Stomach (tissue), 9 donors: Measurements from ENCODE around the gene APEX2. TPM values are rescaled to one million over a fixed set of nuclear protein-coding genes. Genes with fewer than 3 reads are reported as not detected.

Source experiments
- DNase-seq, 2 donors: peaks; one replicate each; pipeline versions ENCODE4 v3.0.0 to v3.0.0-alpha.2; 2013 to 2019
- H3K27ac ChIP-seq, 5 donors: fragments of 200-600 bp in 4 of 5; sonication (generic) in 4 of 5; one replicate each; pipeline ENCODE4 v1.5.1; 2013 to 2019; ENCODE audit warnings: mild to moderate bottlenecking in 1 of 5, moderate library complexity in 1 of 5
- H3K27me3 ChIP-seq, 3 donors: fragments of 200-600 bp; sonication (generic); one replicate each; pipeline ENCODE4 v1.5.1; 2017 to 2019; ENCODE audit warnings: mixed run types in 1 of 3
- H3K36me3 ChIP-seq, 4 donors: fragments of 200-600 bp; sonication (generic); 1 replicate in 3 of 4; 2 replicates in 1 of 4; pipeline ENCODE4 v1.5.1; 2016 to 2019
- H3K4me1 ChIP-seq, 4 donors: fragments of 200-600 bp; sonication (generic); one replicate each; pipeline ENCODE4 v1.5.1; 2016 to 2019
- H3K4me3 ChIP-seq, 4 donors: fragments of 200-600 bp; sonication (generic) in 3 of 4; one replicate each; pipeline ENCODE4 v1.5.1; 2016 to 2019; ENCODE audit warnings: mild to moderate bottlenecking in 1 of 4
- H3K9me3 ChIP-seq, 4 donors: fragments of 200-600 bp; sonication (generic); one replicate each; pipeline ENCODE4 v1.5.1; 2016 to 2019
- EP300 ChIP-seq: sonication (generic); formaldehyde crosslinking; IDR thresholded peaks from one replicate; pipeline ENCODE4 v1.6.1; 2017; ENCODE audit warnings: antibody characterized with exemption
- POLR2A ChIP-seq, 4 donors: fragments of 450-650 bp; IDR thresholded peaks; one replicate each; pipeline ENCODE4 v1.6.1; 2016; ENCODE audit warnings: antibody characterized with exemption in 4 of 4, control low read depth in 2 of 4, mild to moderate bottlenecking in 1 of 4, moderate library complexity in 1 of 4
- POLR2AphosphoS5 ChIP-seq, 3 donors: sonication (generic); formaldehyde crosslinking; IDR thresholded peaks; one replicate each; pipeline ENCODE4 v1.6.1; 2016; ENCODE audit warnings: antibody characterized with exemption in 3 of 3
- WGBS, 5 donors: extraction: QIAGEN DNeasy Blood & Tissue Kit in 3 of 5; methylation state at CpG; one replicate each; pipeline versions ENCODE4 v1.1.5 to v1.1.7; 2013 to 2018; 5-methylcytosine and 5-hydroxymethylcytosine counted together
- intact Hi-C: fragments of 100-400 bp; cut with DNase I; formaldehyde crosslinking; loops from one replicate; pipeline ENCODE4 v1.15.1; 2023; ENCODE audit warnings: low total_unique reads
- polyA plus RNA-seq, 3 donors: library from polyadenylated mRNA; stranded (reverse); fragments of 200-250 nt; gene quantifications; one replicate each; pipeline ENCODE4 v1.2.3, GENCODE V29; 2013
- total RNA-seq, 5 donors: library from RNA; depleted of rRNA; stranded (reverse); fragments of >200 nt; gene quantifications; one replicate each; pipeline versions ENCODE4 v1.1.0 to v1.2.3, GENCODE V29; 2014 to 2016
- TF ChIP-seq, protein P1 (sequence below), 7 experiments: fragments of 450-650 bp in 4 of 7; fragments of 200-600 bp in 3 of 7; sonication (generic) in 3 of 7; IDR thresholded peaks; one replicate each; pipeline ENCODE4 v1.5.1; 2016 to 2019; ENCODE audit warnings: antibody characterized with exemption in 7 of 7, control low read depth in 2 of 7, mild to moderate bottlenecking in 1 of 7
- donor health status: healthy with polysubstance abuse.
- donor health status: Bipolar disorder and iron deficiency.
- donor health status: healthy.

The APEX2 gene
- total and polyA plus RNA-seq, 8 donors = 0.29 to 11.2 (median 8.3) TPM

DNA sequence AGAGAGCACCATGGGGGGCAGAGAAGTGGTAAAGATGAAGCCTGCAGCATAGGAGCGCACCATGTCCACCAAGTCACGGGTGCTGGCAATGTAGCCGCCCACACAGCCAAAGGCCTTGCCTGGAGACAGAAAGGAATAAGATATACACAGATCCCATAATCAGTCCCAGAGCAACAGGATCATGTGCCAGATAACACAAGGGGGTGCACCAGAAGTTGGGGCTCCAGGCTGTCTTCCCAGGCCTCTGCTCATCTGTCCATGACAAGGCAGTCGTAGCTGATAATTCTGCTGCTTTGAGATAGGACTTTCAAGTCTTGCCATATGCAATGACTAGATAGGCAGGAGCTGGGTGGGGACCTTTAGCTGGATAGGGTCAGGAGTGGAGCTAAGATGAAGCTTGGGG is 14.7 kb downstream of the APEX2 start:
- TF ChIP-seq POLR2A (IDR thresholded peaks at IDR 0.05) = no peak
- no peak for TF ChIP-seq POLR2AphosphoS5 (IDR thresholded peaks at IDR 0.05)
- TF ChIP-seq EP300 = no peak
- TF ChIP-seq, protein P1, sequence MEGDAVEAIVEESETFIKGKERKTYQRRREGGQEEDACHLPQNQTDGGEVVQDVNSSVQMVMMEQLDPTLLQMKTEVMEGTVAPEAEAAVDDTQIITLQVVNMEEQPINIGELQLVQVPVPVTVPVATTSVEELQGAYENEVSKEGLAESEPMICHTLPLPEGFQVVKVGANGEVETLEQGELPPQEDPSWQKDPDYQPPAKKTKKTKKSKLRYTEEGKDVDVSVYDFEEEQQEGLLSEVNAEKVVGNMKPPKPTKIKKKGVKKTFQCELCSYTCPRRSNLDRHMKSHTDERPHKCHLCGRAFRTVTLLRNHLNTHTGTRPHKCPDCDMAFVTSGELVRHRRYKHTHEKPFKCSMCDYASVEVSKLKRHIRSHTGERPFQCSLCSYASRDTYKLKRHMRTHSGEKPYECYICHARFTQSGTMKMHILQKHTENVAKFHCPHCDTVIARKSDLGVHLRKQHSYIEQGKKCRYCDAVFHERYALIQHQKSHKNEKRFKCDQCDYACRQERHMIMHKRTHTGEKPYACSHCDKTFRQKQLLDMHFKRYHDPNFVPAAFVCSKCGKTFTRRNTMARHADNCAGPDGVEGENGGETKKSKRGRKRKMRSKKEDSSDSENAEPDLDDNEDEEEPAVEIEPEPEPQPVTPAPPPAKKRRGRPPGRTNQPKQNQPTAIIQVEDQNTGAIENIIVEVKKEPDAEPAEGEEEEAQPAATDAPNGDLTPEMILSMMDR (IDR thresholded peaks at IDR 0.05) = no peak
- H3K4me1 ChIP-seq = no peaks in the 10 kb centered on the region
- H3K4me3 ChIP-seq = no peak overlapping the region
- no peak overlapping the region for H3K27ac ChIP-seq
- no peaks in the 10 kb centered on the region for H3K36me3 ChIP-seq
- H3K9me3 ChIP-seq = no peaks in the 10 kb centered on the region
- 90 to 100% (median 95%) methylated on average over 3 to 4 of the region's 4 CpGs for WGBS, 5 donors
- H3K27me3 ChIP-seq = peaks cover 0 to 4% (median 0%) of the 10 kb centered on the region in 3 donors
- intact Hi-C loops = no loop called here
- no peak for DNase-seq

DNA sequence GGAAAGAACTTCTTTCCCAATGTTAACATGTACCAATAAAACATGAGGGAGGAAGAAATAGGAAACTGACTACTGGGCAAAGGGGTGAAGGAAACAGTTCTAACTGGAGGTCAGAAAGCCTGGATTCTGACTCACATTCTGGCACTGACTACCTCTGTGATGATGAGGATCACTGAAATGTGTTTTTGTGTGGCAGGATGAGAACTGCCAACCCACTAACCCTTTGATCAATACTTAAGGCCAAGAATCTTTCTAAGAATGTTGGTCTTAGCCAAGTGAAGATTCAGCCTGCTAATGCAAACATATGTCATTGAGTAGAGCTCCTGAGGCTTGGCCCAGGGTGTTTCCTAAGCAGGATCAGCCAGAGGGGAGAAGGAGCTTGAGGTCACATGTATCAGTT is 26.0 kb downstream of the APEX2 start:
- TF ChIP-seq, protein P1 (IDR thresholded peaks at IDR 0.05) = no peak
- TF ChIP-seq POLR2AphosphoS5 (IDR thresholded peaks at IDR 0.05) (no peak), EP300 (no peak), POLR2A (IDR thresholded peaks at IDR 0.05) (no peak)
- intact Hi-C loops = no loop called here
- H3K4me1 ChIP-seq = no peaks in the 10 kb centered on the region
- H3K9me3 ChIP-seq = no peaks in the 10 kb centered on the region
- H3K4me3 ChIP-seq = no peak overlapping the region
- H3K27ac ChIP-seq = no peak overlapping the region
- DNase-seq = no peak
- H3K27me3 ChIP-seq = peaks cover 0 to 10% (median 0%) of the 10 kb centered on the region in 3 donors
- no peaks in the 10 kb centered on the region for H3K36me3 ChIP-seq

DNA sequence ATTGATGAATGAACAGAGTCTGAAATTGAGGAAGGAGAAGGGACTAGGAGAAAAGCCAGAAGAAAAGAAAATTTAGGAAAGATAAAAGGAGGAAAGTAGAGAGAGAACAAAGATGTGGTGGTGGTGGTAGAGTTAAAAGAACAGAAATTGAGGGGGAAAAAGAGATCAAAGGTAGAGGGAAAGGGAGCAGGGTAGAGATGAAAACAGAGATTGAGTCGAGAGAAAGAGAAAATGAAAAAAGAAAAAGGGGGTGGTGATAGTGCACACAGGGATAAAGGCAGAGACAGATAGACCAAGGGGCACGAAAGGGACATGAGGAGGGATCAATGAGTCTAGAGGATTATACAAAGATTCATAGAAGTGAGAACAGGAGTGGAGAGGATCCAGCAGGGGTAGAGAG is 26.7 kb downstream of the APEX2 start:
- Histone ChIP-seq H3K36me3 (no peaks in the 10 kb centered on the region), H3K4me1 (no peaks in the 10 kb centered on the region), H3K9me3 (no peaks in the 10 kb centered on the region), H3K4me3 (no peak overlapping the region), H3K27me3 (peaks cover 0 to 10% (median 0%) of the 10 kb centered on the region in 3 donors), H3K27ac (no peak overlapping the region)
- intact Hi-C loops = no loop called here
- WGBS, 5 donors = 38 to 79% (median 62%) methylated on average over 2 of the region's 2 CpGs
- TF ChIP-seq EP300 = no peak
- TF ChIP-seq, protein P1 (IDR thresholded peaks at IDR 0.05) = no peak
- no peak for TF ChIP-seq POLR2A (IDR thresholded peaks at IDR 0.05)
- no peak for TF ChIP-seq POLR2AphosphoS5 (IDR thresholded peaks at IDR 0.05)
- DNase-seq = no peak

DNA sequence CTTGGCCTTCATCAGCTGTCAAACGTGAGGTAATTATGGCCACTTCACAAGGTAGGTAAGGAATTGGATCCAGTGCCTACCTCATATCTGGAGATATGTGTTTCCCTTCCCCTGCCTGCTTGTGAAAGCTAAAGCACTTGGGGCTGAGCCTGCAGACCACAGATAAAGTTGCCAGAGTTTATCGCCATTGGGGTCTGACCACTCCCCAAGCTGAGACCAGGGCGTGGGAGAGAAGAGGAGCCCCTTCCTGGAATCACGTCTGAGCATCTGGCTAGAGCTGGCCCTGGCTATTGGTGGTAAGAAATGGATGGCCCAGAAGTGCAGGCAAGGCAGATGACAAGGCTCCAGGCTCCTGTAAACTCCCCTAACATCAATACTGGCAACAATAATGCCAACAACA is 27.9 kb downstream of the APEX2 start:
- no peaks in the 10 kb centered on the region for H3K9me3 ChIP-seq
- H3K36me3 ChIP-seq = no peaks in the 10 kb centered on the region
- no peak overlapping the region for H3K4me3 ChIP-seq
- no peaks in the 10 kb centered on the region for H3K4me1 ChIP-seq
- intact Hi-C loops = no loop called here
- no peak overlapping the region for H3K27ac ChIP-seq
- WGBS, 5 donors = 52 to 81% (median 79%) methylated on average over 4 of the region's 4 CpGs
- H3K27me3 ChIP-seq = peaks cover 0 to 10% (median 0%) of the 10 kb centered on the region in 3 donors
- TF ChIP-seq POLR2A (IDR thresholded peaks at IDR 0.05) (no peak), EP300 (no peak), POLR2AphosphoS5 (IDR thresholded peaks at IDR 0.05) (no peak)
- TF ChIP-seq, protein P1 (IDR thresholded peaks at IDR 0.05) = no peak
- no peak for DNase-seq
